HL-60/S4 (cell line): ENCODE data around the gene NKIRAS2.

Source experiments
- in situ Hi-C: fragments of 300-500 bp; cut with MboI; formaldehyde crosslinking; loops from 2 replicates; pipeline ENCODE4 v1.14.3; 2022; ENCODE audit warnings: low sequenced_read_pairs

NKIRAS2 gene

GRCh38 chr17:42053731-42054500 lies 34.0 kb downstream of the NKIRAS2 start:
- in situ Hi-C loops = no loop called here

- in situ Hi-C loops = no loop called here
Measured at GRCh38 chr17:42055027-42055426, 35.1 kb downstream of the NKIRAS2 start.

- in situ Hi-C loops = no loop called here
Measured at GRCh38 chr17:42055496-42055895, 35.6 kb downstream of the NKIRAS2 start.

- in situ Hi-C loops = no loop called here
Measured at GRCh38 chr17:42056635-42057034, 36.7 kb downstream of the NKIRAS2 start.

- in situ Hi-C loops = no loop called here
Measured at GRCh38 chr17:42058063-42058462, 38.2 kb downstream of the NKIRAS2 start.

- in situ Hi-C loops = no loop called here
Measured at GRCh38 chr17:42059815-42060214, 39.9 kb downstream of the NKIRAS2 start.

GRCh38 chr17:42060231-42060630 lies 40.3 kb downstream of the NKIRAS2 start:
- in situ Hi-C loops = no loop called here

- in situ Hi-C loops = no loop called here
Measured at GRCh38 chr17:42061646-42062487, 42.0 kb downstream of the NKIRAS2 start.

- in situ Hi-C loops = no loop called here
Measured at GRCh38 chr17:42062681-42063080, 42.8 kb downstream of the NKIRAS2 start.

- in situ Hi-C loops = no loop called here
Measured at GRCh38 chr17:42065201-42065600, 45.3 kb downstream of the NKIRAS2 start.

- in situ Hi-C loops = no loop called here
Measured at GRCh38 chr17:42067371-42068091, 47.6 kb downstream of the NKIRAS2 start.

- in situ Hi-C loops = no loop called here
Measured at GRCh38 chr17:42068979-42069378, 49.1 kb downstream of the NKIRAS2 start.

- in situ Hi-C loops = no loop called here
Measured at GRCh38 chr17:42071810-42072209, 51.9 kb downstream of the NKIRAS2 start.

GRCh38 chr17:42072323-42073187 lies 52.7 kb downstream of the NKIRAS2 start:
- in situ Hi-C loops = no loop called here
